Raji (cell line): Measurements from ENCODE around the gene SASH1.

Experiments
- POLR2A ChIP-seq: IDR thresholded peaks from 2 replicates; pipeline ENCODE4 v1.6.1; 2011; ENCODE audit warnings: low read depth, low read length, control low read depth; ENCODE audit not compliant: insufficient read depth

Gene SASH1

DNA sequence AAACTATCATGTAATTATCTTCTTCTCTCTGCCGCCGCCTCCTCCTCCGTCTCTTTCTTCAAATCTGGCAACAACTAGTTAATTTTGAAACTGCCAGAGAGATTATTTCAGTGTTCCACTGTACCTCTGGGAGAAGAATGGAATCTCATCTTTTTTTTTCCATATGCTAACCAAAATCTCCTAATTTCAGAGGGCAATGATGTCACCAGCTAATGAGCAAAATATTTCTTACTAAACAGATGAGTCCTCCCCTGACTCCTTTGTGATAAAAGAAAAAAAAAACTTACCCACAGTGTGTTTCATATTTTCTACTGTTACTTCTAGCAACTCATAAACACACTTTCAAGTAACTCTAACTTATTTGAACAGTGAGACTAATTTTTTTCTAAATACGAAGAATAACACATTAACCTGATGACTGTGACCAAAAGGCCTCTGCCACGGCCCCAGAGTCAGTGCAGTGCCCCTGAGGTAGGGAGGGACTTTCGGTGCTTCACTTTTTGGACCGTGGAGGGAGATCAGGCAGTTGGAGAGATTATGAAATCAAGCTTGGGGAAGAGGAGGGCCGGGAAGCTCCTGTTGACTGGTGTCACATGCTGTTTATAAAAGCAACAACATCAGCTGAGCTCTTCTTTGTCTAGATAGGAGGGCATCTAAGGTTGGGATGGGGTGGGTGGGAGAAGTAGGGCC is 159.6 kb downstream of the SASH1 start:
- no peak for TF ChIP-seq POLR2A

DNA sequence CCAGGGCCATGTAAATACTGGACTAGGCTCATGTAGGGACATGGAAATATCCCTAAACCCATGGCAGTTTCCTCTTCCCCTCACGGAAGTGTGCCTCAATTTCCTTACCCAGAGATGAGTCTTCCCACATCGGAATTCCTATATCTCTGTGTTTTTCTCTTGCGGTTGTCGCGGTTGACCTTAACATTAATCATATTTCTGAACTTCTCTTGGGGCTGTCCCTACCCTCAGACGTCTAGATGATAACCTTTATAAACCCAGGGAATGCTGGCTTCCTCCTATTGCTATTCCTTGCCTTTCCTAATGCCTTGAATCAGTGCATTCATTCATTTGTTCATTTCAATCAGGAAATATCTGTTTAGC is 160.1 kb downstream of the SASH1 start:
- TF ChIP-seq POLR2A, result no peak

DNA sequence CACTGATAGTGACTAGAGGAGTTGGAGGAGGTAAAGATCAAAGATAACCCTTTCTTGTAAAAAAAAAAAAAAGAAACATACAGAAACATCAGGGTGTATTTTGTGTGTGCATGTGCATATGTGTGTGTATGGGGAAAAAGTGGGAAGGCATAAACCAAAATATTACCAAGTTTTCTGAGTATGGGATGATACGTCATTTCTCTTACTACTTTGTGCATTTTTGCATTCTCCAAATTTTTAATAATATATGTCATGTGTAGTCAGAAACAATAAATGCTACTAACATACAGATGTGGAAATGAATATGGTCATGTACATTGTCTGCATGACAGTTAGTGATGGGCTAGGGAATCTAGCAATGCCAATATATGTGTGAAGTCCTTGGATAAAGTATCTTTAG is 161.1 kb downstream of the SASH1 start:
- TF ChIP-seq POLR2A, result no peak

DNA sequence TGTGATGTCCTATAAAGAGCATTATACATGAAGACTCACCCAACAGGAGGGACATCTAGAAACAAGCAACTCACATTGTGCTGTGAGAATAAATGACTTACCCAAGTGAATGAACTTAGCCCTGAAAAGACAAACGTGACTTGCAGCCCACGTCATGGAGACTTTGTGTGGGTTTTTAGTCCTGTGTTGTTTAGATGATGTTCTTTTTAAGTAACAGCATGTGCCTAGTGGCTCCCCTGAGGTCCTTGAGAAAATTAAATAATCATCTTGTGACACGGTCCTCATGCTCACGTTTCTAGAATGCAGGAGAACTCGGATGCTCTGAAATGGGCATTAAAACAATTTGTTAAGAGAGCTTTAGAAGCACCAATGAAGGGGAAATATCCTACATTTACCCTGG is 165.1 kb downstream of the SASH1 start:
- TF ChIP-seq POLR2A, result no peak

DNA sequence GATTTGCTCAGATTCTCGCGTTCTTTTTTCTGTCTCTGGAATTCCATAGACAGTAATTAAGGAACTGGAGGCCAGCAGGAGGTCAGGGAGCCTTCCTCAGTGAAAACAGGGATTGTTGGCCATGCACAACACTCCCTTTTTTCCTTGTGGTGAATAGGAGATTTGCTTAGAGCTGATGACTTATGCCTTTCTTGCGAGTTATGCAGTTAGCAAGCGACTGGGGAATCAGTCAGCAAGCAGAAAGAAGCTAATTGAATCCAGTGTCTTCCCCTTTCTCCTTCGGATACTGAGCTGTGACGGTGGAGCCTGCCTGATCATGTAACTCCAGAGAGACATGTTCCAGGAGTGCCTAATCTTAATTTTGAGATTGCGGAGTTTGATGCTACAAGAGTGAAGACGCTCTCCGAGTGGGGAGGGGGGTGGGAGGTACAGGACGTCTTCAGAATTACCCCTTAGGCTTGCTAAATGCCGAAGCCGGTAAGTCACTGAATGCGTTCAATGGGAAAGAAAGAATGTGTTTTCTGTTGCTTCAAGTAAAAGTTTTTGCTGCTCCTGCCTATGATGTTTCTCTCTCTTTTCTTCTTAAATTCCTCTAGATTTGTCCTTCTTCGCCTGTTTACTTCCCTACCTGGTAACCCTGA is 165.9 kb downstream of the SASH1 start:
- TF ChIP-seq POLR2A, result no peak

DNA sequence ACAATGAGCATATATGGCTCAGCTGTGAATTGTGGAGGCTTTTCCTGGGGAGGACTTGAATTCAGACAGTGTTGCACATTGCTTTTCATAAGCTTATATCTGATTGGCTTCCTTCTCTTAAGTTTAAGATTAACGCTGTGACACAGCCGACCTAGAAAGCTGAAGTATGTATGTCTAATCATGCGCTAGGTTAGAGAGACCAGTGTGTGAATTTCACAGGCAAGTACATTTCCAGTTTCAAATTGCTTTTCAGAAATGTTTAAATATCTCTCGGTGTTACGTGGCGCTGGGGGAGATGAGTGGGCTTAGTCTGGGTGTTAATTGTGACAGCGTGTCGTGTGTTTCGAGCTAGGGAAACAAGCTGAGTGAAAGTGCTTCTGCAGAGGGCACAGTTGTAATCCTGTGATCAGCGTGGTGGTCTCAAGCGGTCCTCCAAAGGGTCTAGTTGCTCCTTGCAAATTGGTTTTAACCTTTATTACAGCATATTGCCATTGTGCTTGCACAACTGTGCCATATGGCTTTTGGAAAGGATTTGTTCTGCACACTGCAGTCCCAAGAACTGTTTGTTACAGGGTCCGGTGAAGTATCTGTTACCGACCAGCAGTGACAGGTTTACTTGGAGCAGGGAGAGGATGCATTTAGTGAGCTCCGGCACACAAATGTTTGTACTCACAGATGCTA is 166.6 kb downstream of the SASH1 start:
- no peak for TF ChIP-seq POLR2A

DNA sequence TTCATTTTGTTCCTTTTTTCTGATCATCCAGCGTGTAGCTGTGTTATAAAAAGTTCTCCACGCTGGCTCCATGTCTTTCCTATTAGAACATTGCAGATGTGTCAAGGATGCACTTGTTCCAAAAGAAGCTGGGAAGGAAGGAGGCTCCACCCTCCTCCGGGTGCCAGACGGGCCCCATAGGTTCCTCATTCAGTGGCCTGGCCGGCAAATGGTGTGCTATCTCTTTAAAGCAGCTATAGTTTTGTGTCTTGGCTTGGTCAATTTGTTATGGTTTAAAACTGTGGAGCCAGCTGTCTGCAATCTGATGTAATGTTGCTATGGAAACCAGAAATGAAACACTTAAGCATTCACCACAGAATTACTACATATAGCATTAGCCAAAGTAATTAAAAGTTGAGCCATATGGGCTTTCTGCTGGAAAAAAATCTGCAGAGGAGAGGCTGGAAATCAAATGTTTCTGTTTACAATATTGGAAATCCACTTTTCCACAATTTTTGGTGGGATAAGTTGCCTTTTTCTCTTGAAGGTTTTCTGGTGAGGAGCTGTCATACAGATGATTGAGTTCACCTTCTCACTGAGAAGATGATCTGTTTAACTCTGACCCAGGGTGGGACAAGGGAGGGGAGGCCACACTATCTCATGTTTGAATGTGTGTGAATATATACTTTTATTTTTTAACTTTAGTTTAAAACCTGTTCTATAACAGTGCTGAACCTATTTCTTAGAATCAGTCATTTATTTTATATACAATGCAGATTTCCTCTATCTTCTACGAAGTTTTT is 167.4 kb downstream of the SASH1 start:
- no peak for TF ChIP-seq POLR2A

DNA sequence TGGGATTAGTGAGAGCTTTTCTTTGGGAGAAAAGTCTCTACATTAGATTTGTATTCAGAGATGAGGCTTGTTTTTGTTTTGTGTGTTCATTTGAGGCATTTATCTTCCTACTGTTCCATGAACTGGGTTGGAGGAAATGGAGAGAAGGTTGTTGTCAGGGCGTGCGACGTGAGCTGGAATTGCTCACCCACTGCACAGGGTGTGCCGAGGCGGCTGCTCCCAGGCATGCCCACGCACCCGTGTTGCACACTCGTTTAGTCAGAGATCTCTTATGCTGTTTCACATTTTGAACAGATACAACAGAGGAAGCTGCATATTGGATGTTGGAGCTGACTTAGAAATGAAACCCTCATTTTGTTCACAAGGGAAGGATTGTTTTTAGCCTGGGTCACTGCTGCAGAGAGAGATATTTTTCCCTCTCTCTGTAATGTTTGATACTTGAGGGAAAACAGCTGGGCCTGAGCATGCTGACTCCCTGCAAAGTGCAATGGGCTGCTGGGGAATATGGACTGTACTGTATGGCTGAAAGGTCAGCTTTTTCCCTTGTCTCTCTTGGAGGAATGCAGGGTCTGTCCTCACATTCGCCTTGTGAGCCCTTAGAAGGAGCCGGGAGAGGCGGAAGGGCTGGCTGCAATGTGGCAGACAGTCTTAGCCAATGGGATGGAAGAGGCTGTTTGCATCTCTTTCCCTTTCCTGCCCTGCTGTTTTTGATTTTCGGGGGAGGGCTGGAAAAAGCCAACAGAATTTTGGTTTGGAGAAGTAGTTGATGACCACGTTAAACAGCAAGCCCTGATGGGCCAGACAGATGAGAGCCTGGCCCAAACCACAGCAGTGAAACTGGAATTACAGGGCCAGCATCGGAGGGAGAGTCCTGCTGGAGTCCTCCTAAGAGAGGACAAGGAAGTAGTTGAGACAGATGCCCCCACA is 170.8 kb downstream of the SASH1 start:
- no peak for TF ChIP-seq POLR2A

DNA sequence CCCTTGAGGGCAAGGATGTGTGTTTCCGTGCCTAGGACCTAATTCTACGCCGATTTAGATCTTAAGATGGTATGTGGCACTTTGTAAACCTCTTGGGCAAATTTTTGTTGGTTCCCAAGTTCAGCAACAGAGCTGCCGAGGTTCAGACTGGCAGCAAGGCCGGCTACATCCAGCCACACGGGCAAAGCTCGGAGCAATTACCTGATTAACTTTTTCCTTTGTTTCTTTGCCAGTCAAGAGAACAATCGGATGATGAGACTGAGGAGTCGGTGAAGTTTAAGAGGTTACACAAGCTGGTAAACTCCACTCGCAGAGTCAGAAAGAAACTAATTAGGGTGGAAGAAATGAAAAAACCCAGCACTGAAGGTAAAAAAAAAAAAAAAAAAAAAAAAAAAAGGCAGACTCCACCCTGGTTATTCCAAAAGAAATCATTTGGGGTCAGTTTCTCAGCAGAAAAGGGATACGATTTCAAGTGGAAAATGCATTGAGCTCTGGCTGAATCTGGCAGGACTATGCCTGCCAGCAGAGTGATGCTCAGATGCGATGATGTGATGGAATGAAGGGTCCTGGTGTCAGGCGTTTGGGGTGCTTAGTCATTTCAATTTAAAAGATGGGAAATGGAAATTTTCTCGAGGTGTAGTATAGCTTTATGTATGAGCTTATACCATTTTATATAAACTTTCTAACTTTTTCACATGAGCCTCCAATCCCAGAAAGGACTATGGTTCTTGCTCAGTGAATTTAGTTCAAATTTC is 171.6 kb downstream of the SASH1 start:
- TF ChIP-seq POLR2A, result no peak

DNA sequence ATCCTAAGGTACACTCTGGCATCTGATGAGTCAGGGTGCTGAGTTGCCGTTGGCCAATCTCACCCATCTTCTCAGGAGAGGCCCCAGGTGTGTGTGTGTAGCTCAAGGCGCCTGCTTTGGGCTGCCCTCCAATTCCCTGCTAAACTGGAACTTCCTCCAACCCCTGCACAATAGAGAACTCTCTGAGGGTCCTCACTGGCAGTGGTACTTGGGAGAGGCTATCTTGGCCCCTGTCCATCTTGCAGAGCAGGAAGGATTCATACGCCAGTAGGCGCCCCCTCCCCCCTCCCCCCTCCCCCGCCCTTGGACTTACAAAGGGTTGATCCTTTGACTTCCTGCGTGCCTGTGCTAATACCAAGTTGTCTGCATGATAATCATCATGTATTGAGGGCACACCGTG is 173.6 kb downstream of the SASH1 start:
- no peak for TF ChIP-seq POLR2A

DNA sequence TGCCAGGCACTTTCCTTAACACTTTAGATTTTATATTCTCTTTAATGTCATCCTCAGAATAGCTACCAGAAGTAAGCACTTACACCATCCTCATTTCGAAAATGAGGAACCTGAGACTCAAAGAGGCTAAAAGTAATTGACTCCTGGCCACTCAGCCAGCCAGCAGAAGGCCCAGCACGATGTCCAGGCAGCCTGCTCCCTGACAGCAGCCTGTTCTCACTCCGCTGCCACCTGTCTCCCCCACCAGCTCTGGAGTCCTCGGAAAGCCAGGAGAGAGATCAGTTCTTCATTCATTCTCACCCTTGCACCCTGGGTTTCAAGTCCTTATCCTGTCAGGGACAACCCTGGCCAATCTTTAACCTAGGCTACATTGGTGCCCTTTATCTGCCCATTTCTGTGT is 174.0 kb downstream of the SASH1 start:
- TF ChIP-seq POLR2A, result no peak

DNA sequence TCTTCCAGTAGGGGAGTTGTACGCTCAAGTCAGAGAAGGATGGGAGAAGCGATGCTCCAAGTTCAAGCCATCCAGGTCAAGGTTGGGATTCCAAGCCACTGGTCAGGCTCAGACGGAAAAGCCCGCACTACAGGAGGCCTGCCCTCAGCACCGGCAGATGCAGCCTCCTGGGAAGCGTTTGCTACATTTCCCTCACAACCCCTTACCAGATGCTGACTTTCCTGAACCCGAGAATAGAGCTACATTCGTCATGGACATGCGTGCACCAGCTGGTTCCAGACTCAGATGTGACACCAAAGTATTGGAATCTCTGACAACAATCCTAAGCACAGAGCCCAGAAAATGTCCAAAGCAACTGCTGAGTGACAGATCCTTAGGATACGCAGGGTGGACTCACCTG is 174.8 kb downstream of the SASH1 start:
- TF ChIP-seq POLR2A, result no peak

DNA sequence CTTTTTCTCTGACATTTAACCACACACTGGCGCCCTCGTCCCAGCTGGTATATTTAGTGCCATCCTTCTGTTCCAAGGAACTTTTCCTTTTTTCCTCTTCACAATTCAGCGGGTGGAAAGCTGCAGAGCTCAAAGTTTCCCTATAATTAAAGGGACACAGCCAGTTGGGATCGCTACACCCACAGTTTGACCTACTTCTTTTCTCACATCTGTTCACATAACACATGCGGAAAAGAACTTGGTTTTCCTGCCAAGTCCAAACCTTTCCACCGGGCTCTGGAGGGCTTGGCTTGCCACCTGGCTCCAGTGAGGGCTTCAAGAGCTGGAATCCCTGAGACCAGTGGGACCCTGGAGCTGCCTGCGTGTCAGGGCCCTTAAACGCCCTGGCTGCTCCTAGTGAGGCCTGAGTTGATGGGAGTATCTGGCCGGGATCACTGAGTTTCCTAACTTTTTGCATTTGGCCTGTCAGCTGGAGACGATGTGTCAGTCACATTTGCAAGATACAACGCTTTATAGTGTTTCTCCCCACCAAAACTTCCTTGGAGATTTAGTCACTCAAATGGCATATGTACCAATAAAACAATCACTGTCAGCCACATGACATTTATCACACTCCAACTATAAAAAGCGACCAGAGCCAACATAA is 176.0 kb downstream of the SASH1 start:
- TF ChIP-seq POLR2A, result no peak

DNA sequence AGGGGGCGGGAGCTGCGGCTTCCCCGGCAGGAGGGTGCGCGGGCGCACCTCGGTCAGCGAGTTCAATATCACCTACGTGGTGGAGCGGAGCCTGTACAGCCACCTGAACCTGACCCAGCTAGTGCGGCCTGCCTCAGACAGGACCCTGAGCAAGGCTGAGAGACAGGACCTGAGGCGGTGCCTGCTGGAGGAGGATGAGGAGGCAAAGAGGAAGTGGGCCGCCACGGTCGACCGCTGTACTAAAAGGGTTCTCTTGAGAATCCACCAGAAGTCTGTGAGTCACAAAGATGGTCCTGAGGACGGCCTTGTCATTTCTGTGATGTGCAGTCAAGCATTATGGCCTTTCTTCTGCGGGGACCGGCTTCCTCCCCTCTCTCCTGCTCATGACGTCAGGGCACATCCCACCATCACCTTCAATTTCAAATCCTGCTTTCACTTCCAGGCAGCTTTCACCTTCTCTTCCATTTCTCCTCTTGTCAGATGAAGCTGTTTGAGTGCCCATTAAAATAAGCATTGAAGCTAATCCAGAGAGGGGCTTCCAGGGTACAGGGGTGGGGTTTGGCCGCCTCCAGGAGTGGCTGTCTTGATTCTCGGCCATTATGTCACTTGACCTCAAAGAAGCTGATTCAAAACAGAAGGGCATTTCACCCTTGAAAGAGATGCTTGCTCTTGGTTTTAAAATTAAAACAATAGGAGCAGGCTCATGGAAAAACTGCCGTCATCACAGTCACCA is 177.6 kb downstream of the SASH1 start:
- TF ChIP-seq POLR2A, result no peak
